Measurements from ENCODE around the gene IFNGR1. TPM values are rescaled to one million over a fixed set of nuclear protein-coding genes. Genes with fewer than 3 reads are reported as not detected.

IFNGR1 gene
- total RNA-seq, 1 donor from 2014 or later = 239 TPM

- H3K27me3 ChIP-seq = no peaks in the 10 kb centered on the region
- no peaks in the 10 kb centered on the region for H3K36me3 ChIP-seq
- intact Hi-C loops (cut with DNase I) = no loop called here
- no peak for ATAC-seq
- no peaks in the 10 kb centered on the region for H3K9me3 ChIP-seq
- no peak within 1 kb of the TSS for H3K27ac ChIP-seq
- no peak for TF ChIP-seq CTCF (IDR thresholded peaks at IDR 0.05)
- no peak within 1 kb of the TSS for H3K4me3 ChIP-seq
- DNase-seq = no peak
- H3K4me1 ChIP-seq = no peaks in the 10 kb centered on the region
Measured at GRCh38 chr6:137173501-137173900, 45.7 kb downstream of the IFNGR1 start, which contains the start of gene IL22RA2. Gene IL22RA2 (minus strand): TSS chr6:137173644. CDS start chr6:137161749, 11,895 bp downstream.

GRCh38 chr6:137172734-137173431 is 46.3 kb downstream of the IFNGR1 start:
- Histone ChIP-seq H3K4me1 (no peaks in the 10 kb centered on the region), H3K9me3 (no peaks in the 10 kb centered on the region), H3K36me3 (no peaks in the 10 kb centered on the region), H3K4me3 (no peak overlapping the region), H3K27me3 (no peaks in the 10 kb centered on the region), H3K27ac (no peak overlapping the region)
- intact Hi-C loops (cut with DNase I) = no loop called here
- DNase-seq (no peak), ATAC-seq (no peak)
- TF ChIP-seq CTCF (IDR thresholded peaks at IDR 0.05) = no peak

GRCh38 chr6:137171824-137172733 is 47.1 kb downstream of the IFNGR1 start:
- DNase-seq (no peak), ATAC-seq (no peak)
- Histone ChIP-seq H3K27me3 (no peaks in the 10 kb centered on the region), H3K9me3 (no peaks in the 10 kb centered on the region), H3K36me3 (no peaks in the 10 kb centered on the region), H3K4me3 (no peak overlapping the region), H3K4me1 (no peaks in the 10 kb centered on the region), H3K27ac (no peak overlapping the region)
- TF ChIP-seq CTCF (IDR thresholded peaks at IDR 0.05) = no peak
- intact Hi-C loops (cut with DNase I) = no loop called here

- Histone ChIP-seq H3K27ac (no peak overlapping the region), H3K27me3 (no peaks in the 10 kb centered on the region), H3K9me3 (no peaks in the 10 kb centered on the region), H3K4me1 (peaks cover 3% of the 10 kb centered on the region), H3K36me3 (no peaks in the 10 kb centered on the region), H3K4me3 (no peak overlapping the region)
- DNase-seq = no peak
- ATAC-seq = no peak
- no peak for TF ChIP-seq CTCF (IDR thresholded peaks at IDR 0.05)
- intact Hi-C loops (cut with DNase I) = no loop called here
Measured at GRCh38 chr6:137171053-137171374, 48.2 kb downstream of the IFNGR1 start.

GRCh38 chr6:137170266-137171052 is 48.7 kb downstream of the IFNGR1 start:
- no peaks in the 10 kb centered on the region for H3K9me3 ChIP-seq
- H3K27me3 ChIP-seq = no peaks in the 10 kb centered on the region
- DNase-seq = no peak
- TF ChIP-seq CTCF (IDR thresholded peaks at IDR 0.05) = no peak
- H3K4me1 ChIP-seq = peaks cover 6% of the 10 kb centered on the region
- no peak overlapping the region for H3K4me3 ChIP-seq
- H3K27ac ChIP-seq = no peak overlapping the region
- no peak for ATAC-seq
- intact Hi-C loops (cut with DNase I) = no loop called here
- no peaks in the 10 kb centered on the region for H3K36me3 ChIP-seq

Measured in upper lobe of right lung (tissue), 1 donor.